IPS-18a (cell line): ENCODE measurements around the gene WDR20.

Experiments used
- H3K27ac ChIP-seq: one replicate; pipeline ENCODE4 v1.5.1; 2013; ENCODE audit warnings: low read length
- H3K27me3 ChIP-seq: one replicate; pipeline ENCODE4 v1.6.1; 2013; ENCODE audit warnings: mild to moderate bottlenecking, low read length; ENCODE audit not compliant: control insufficient read depth, insufficient read depth
- H3K36me3 ChIP-seq: one replicate; pipeline ENCODE4 v1.6.1; 2013; ENCODE audit warnings: low read depth, low read length; ENCODE audit not compliant: control insufficient read depth
- H3K4me1 ChIP-seq: one replicate; pipeline ENCODE4 v1.6.1; 2013; ENCODE audit warnings: low read depth, low read length; ENCODE audit not compliant: control insufficient read depth
- H3K4me3 ChIP-seq: one replicate; pipeline ENCODE4 v1.5.1; 2013; ENCODE audit warnings: low read length
- H3K9ac ChIP-seq: one replicate; pipeline ENCODE4 v1.6.1; 2013; ENCODE audit warnings: mild to moderate bottlenecking, low read length, moderate library complexity
- H3K9me3 ChIP-seq: one replicate; pipeline ENCODE4 v1.6.1; 2013; ENCODE audit warnings: low read depth, low read length; ENCODE audit not compliant: control insufficient read depth

The WDR20 gene

DNA sequence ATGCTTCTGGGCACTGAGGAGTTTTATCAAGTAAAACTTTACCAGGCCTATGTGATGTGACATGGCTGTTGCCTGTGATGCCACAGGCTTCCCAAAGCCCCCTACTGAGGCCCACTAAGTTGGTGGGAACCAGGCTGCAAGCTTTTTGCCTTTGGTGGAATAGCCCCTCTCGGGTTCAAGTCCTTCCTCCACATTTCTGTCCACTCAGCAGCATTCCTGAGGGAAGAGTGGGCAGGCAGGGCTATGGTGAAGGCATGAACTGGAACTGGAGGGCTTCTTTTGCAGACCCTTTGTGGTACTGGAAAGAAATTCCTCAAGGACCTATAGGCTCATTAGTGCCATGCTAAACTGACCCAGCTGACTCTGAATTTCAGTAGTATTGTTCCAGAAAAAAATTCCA is 48.5 kb downstream of the WDR20 start:
- H3K36me3 ChIP-seq = no peaks in the 10 kb centered on the region
- no peaks in the 10 kb centered on the region for H3K27me3 ChIP-seq
- no peak overlapping the region for H3K4me3 ChIP-seq
- H3K27ac ChIP-seq = no peak overlapping the region
- H3K9me3 ChIP-seq = no peaks in the 10 kb centered on the region
- H3K9ac ChIP-seq = no peak overlapping the region
- no peaks in the 10 kb centered on the region for H3K4me1 ChIP-seq

DNA sequence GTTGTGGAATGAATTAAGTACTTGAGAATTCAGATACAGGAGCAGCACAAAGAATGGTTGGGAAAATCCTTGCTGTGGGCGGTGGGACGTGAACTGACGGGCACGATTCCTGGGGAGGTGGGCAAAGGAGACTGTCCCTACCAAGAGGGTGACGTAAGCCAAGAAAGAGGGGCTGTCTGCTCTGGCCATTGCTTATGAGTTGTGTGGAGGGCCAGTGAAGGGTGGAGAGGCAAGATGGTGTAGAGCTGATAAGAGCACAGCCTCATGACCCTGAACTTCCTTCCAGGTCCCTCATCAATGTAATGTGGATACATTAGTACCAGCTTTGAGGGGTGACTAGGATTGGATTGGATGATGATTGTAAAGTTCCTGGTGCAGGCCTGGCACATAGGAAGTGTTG is 50.2 kb downstream of the WDR20 start:
- Histone ChIP-seq H3K36me3 (no peaks in the 10 kb centered on the region), H3K4me3 (no peak overlapping the region), H3K27ac (no peak overlapping the region), H3K27me3 (no peaks in the 10 kb centered on the region), H3K9ac (no peak overlapping the region), H3K9me3 (no peaks in the 10 kb centered on the region), H3K4me1 (peaks cover 4% of the 10 kb centered on the region)

DNA sequence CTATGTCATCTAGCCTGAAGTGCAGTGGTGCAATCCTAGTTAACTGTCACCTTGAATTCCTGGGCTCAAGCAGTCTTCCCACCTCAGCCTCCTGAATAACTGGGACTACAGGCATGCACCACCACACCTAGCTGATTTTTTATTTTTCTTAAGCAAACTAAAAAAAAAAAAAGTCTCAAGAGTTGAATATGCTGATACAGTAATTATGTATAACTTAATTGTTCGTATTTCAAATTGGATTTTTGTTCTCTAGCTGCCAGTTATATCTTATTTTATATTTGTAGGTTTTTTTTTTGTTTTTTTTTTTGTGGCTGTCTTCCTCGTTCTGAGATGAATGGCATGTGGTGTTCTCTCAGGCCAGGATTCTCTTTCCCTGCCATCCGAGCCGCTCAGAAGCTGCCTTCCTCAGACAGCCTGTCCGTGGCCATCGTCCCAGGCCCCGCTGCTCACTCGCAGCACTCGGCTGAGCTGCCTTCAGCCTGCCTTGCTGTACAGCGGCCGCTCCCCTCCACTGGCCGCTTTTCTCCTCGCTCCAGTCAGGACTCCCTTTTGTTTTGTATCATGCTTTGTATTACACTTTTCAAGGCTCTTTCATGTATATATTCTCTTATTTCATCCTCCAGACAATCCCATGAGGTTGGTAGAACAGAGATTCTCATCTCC is 53.3 kb downstream of the WDR20 start:
- peaks cover 3% of the 10 kb centered on the region for H3K36me3 ChIP-seq
- H3K27ac ChIP-seq = no peak overlapping the region
- no peaks in the 10 kb centered on the region for H3K27me3 ChIP-seq
- peaks cover 4% of the 10 kb centered on the region for H3K4me1 ChIP-seq
- no peaks in the 10 kb centered on the region for H3K9me3 ChIP-seq
- H3K9ac ChIP-seq = no peak overlapping the region
- H3K4me3 ChIP-seq = no peak overlapping the region

DNA sequence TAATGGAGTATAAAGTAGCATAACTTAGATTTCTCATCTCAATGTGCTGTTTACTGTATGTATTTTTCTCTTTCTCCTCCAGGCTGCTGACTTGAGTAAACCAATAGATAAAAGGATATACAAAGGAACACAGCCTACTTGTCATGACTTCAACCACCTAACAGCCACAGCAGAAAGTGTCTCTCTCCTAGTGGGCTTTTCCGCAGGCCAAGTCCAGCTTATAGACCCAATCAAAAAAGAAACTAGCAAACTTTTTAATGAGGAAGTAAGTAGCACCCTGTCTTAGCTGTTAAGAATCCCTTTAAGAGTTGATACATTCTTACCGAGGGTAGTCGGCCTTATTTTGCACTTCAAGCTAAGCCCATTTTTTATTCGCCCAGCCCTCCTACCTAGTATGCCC is 55.2 kb downstream of the WDR20 start:
- Histone ChIP-seq H3K4me3 (no peak overlapping the region), H3K36me3 (peaks cover 8% of the 10 kb centered on the region), H3K9ac (no peak overlapping the region), H3K27me3 (no peaks in the 10 kb centered on the region), H3K9me3 (no peaks in the 10 kb centered on the region), H3K4me1 (peaks cover 4% of the 10 kb centered on the region), H3K27ac (no peak overlapping the region)

DNA sequence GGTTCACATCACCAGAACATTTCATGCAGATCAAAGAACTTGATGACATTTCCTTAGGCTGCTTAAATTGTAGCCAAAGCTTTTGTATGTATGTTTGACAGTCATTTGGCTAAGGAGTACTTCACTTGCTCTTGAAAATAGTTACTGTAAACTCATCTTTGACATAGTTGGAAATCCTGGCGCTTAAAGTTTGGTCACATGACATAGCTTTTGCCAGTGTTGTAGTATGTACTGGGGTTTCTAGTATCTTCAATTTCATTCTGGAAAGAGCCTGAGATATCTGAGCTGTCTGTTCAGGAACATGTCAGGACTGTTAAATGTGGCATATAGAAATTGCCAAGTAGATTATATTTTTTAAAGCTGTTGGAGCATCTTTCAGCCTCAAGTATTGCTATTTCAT is 55.7 kb downstream of the WDR20 start:
- Histone ChIP-seq H3K9me3 (no peaks in the 10 kb centered on the region), H3K27me3 (no peaks in the 10 kb centered on the region), H3K4me1 (peaks cover 4% of the 10 kb centered on the region), H3K36me3 (peaks cover 8% of the 10 kb centered on the region), H3K9ac (no peak overlapping the region), H3K27ac (no peak overlapping the region), H3K4me3 (no peak overlapping the region)

DNA sequence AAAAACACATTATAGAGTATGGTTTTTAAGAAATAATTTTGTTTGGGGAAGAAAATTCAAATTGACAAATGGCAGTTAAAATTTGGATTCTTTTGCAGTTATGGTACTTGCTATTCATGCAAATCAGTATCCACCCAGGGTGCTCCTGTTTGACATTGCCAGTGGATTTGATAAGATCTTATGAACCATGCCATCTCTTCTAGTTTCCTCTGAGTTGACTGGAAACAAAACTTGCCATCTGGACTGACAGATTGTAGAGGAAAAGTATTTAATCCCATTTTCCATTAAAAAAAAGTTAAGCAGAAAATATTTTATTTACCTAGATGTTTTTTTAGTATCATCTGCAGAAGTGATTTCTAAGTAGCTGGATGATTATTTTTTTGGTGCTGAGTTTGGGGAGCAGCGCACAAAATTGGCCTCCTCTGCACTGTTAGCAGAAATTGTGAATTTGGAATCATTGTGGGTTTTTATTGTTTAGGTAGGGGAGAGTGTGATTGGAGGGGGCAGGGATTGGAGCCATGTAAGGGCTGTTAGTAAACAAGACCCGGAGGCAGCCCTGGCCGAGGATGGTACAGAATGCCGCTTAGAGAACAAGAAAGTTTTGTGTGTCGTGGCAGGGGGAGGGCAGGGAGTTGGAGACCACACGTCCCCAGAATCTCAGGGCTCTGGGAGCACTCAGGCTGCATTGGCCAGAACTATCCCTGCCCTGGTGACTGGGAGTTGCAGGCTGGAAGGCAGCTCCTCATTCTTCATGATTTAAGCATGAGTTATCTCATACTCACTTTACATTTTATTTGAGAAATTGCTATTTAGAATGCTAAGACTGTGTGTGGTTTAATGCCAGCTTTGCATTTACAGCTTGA is 56.6 kb downstream of the WDR20 start:
- peaks cover 8% of the 10 kb centered on the region for H3K36me3 ChIP-seq
- no peak overlapping the region for H3K27ac ChIP-seq
- no peaks in the 10 kb centered on the region for H3K9me3 ChIP-seq
- H3K9ac ChIP-seq = no peak overlapping the region
- no peaks in the 10 kb centered on the region for H3K27me3 ChIP-seq
- H3K4me3 ChIP-seq = no peak overlapping the region
- H3K4me1 ChIP-seq = peaks cover 4% of the 10 kb centered on the region

DNA sequence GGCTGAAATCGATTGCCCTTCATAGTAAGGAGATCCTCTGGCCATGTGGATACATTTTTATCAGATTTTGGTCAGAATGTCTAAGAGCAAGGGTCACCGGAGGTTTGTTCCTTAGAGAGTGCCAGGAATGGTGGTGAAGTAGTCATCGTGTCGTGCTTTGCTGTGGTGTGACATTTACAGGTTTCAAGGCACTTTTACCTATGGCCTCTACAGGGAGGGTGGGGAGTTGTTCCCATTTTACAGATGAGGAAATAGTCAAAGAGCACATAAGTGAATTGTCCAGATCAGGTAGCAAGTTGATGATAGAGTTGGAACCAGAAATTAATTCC is 57.2 kb downstream of the WDR20 start:
- peaks cover 8% of the 10 kb centered on the region for H3K36me3 ChIP-seq
- H3K4me1 ChIP-seq = peaks cover 4% of the 10 kb centered on the region
- H3K27me3 ChIP-seq = no peaks in the 10 kb centered on the region
- no peak overlapping the region for H3K4me3 ChIP-seq
- H3K9ac ChIP-seq = no peak overlapping the region
- no peak overlapping the region for H3K27ac ChIP-seq
- no peaks in the 10 kb centered on the region for H3K9me3 ChIP-seq

DNA sequence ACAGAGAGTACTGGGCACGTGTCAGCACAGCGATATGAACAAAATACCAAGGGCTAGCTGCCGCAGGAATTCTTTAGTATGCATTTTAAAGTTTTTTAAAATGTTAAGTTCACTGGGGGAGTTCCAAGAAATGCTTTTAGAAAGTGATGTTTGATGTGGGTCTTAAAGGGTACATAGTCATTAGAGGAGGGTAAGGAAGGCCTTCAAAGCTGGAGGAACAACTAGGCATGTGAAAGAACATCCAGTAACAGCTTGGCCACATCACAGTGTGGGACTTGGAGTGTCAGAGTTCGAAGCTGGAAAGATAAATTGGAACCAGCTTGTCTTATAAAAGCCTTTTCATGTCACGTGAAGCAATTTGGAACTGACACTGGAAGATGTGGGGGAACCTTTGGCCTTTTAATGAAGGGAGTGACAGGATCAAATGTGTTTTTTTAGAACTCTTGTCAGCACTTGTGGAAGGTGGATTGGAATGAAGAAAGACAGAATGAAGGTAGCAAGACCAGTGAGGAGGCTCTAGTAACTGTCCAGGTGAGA is 57.7 kb downstream of the WDR20 start:
- no peak overlapping the region for H3K9ac ChIP-seq
- no peaks in the 10 kb centered on the region for H3K9me3 ChIP-seq
- H3K27ac ChIP-seq = no peak overlapping the region
- peaks cover 4% of the 10 kb centered on the region for H3K4me1 ChIP-seq
- no peaks in the 10 kb centered on the region for H3K27me3 ChIP-seq
- peaks cover 8% of the 10 kb centered on the region for H3K36me3 ChIP-seq
- H3K4me3 ChIP-seq = no peak overlapping the region

DNA sequence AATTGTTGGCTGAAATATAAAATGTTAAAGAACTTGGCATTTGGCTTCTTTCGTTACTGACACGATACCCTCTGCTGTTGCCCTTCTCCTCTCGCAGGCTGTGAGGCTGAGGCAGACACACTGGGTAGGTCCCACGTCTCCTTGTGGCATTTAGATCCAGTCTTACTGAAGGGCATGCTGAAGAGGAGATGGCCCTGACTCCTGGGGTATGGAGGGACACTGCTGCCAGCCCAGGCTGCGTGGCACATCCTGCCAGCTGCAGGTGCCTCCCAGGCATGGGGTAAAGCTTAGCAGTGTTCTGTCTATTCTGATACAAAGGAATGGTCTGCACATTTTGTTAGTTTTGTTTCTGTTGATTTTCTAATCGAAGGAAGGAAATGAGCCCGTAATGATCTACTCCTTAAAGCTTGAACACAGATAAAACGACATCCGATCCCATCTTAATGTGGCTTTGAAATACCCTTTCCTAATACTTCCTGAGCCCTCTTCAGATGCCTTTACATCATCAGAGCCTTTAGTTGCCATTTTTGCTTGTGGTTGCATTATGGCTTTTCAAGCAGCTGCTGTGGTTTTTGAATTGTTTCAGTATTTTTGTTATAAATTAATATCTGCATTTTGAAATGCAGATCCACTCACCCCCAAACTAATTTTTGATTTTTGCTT is 61.1 kb downstream of the WDR20 start:
- Histone ChIP-seq H3K4me1 (no peaks in the 10 kb centered on the region), H3K9me3 (no peaks in the 10 kb centered on the region), H3K27me3 (no peaks in the 10 kb centered on the region), H3K27ac (no peak overlapping the region), H3K9ac (no peak overlapping the region), H3K4me3 (no peak overlapping the region), H3K36me3 (peaks cover 8% of the 10 kb centered on the region)

DNA sequence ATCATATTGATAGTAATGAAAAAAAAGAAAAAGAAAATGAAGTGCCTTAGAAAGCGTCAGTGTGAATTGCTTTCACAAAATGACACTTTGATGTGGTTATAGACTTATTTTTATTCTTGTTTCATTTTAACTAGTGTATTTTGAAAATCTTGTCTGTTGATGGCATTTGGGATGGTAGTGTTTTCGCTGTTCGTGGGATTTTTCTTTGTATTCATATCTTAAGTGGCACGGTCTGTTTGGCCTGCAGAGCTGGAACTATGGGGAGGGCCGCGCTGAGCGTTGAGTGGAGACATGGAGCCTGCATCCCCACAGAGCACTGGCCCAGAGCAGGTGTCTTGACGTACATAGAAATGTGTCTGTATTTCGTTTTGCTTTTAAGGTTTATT is 61.6 kb downstream of the WDR20 start:
- H3K36me3 ChIP-seq = peaks cover 8% of the 10 kb centered on the region
- H3K9ac ChIP-seq = no peak overlapping the region

DNA sequence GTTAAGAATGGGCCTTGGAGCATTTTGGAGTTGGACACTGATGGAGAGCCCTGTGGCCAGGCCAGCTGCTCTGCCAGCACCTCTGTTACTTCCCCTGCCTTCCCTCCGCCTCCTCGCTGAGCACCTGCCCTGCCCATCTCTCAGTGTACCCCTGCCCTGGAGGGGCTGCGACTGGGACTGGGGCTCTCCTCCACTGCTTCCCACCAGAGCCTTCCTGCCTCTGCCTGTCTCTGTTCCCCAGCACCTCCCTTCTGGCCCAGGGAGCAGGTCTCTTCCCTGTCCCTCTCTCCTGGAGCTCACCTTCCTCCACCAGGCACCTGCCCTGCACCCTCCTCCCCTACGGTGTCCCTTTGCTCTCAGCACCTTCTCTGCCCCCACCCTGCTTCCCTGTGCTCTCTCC is 62.1 kb downstream of the WDR20 start:
- H3K4me3 ChIP-seq = no peak overlapping the region
- no peaks in the 10 kb centered on the region for H3K9me3 ChIP-seq
- H3K27me3 ChIP-seq = no peaks in the 10 kb centered on the region
- H3K27ac ChIP-seq = no peak overlapping the region
- H3K36me3 ChIP-seq = peaks cover 8% of the 10 kb centered on the region
- H3K9ac ChIP-seq = no peak overlapping the region
- H3K4me1 ChIP-seq = no peaks in the 10 kb centered on the region

More for the DNA sequence above, 61.6 kb downstream of the WDR20 start:
- Histone ChIP-seq H3K9me3 (no peaks in the 10 kb centered on the region), H3K4me1 (no peaks in the 10 kb centered on the region), H3K27ac (no peak overlapping the region), H3K27me3 (no peaks in the 10 kb centered on the region), H3K4me3 (no peak overlapping the region)
